ENCODE data around the gene FRMPD2. TPM values are rescaled to one million over a fixed set of nuclear protein-coding genes. Genes with fewer than 3 reads are reported as not detected.
"Not testable (repeated sequence)": the region's sequence is repeated elsewhere in the genome, so short reads cannot be mapped to it uniquely, and the experiment has no call there.

Gene FRMPD2
- total and polyA plus RNA-seq, 8 donors, result 0.06 to 3.2 (median 2.1) TPM

DNA sequence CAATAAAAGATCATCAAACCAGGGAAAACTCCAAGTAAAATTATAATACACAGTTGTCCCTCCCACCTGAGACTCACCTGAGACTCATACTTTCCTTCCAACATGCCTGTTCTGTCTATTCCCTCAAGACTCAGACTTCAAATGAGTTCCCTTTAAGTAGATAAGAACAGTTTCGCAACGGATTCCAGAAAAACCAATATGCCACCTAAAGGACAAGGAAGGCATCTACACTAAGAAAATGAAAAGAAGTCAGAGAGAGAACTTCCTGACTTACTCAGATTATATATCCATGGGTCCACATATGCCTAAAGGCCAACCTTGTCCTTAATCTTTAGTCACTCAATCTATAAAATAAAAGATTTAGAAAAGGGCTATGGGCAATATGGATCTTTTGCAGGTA is 148.9 kb downstream of the FRMPD2 start:
- intact Hi-C loops (cut with DNase I); H3K36me3 ChIP-seq: not testable (repeated sequence)
- peak; percentile 84 for ATAC-seq

DNA sequence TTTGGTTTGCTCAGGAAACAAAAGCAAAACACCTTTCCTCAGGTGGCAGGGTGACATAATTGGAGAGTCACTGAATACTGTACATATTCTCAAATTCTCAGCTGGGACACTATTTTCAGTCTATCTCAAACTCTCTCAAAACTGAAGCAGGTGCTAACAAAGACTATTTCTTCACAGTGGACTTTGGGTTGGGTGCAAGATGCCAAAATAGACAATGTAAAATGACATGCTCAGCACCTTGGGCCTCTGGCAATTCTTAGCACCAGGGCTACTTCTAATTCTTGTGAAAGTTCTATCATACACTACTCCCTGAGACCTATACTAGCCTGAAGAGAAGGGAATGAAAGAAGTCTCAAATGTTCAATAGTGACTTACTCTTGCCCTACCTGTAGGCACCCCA is 151.9 kb downstream of the FRMPD2 start:
- intact Hi-C loops (cut with DNase I); H3K4me3 ChIP-seq: not testable (repeated sequence)

More for the DNA sequence above, 148.9 kb downstream of the FRMPD2 start:
- not testable (repeated sequence) for H3K4me3 ChIP-seq, H3K9me3 ChIP-seq, H3K27ac ChIP-seq, H3K27me3 ChIP-seq, DNase-seq, H3K4me1 ChIP-seq

DNA sequence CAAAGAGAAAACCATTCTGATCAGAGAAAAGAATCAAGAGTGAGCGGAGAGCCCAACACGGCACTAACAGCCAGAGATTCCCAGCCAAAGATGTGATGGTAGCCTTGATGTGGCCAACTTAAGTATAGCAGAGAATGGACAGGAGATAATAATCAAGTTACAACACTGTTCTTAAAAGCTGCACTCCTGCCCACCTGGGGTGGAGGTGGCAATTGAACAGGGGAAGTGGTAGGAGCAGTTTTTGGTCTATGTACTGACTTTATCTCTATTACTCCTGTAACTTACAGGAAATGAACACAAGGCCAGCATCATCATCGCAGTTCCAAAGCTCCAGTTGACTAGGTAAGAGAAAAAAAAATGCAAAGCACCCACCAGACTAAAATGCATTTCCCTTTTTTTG is 164.2 kb downstream of the FRMPD2 start:
- ATAC-seq; H3K4me3 ChIP-seq; DNase-seq; intact Hi-C loops (cut with DNase I); H3K27me3 ChIP-seq; H3K36me3 ChIP-seq; H3K4me1 ChIP-seq; H3K27ac ChIP-seq; H3K9me3 ChIP-seq: not testable (repeated sequence)

More for the DNA sequence above, 151.9 kb downstream of the FRMPD2 start:
- H3K36me3 ChIP-seq, H3K9me3 ChIP-seq, H3K27ac ChIP-seq, H3K27me3 ChIP-seq, H3K4me1 ChIP-seq, ATAC-seq, DNase-seq: not testable (repeated sequence)

Other genes starting within 250 kb of the FRMPD2 start
- 10 to 100 TPM; 31.3 to 36.9 TPM for gene MAPK8, start 32.0 kb upstream of the FRMPD2 start, total RNA-seq
- 10 to 100 TPM; 65.7 to 81.8 (median 75.0) TPM for gene MAPK8, start 32.0 kb upstream of the FRMPD2 start, polyA plus RNA-seq (ENCODE audit: insufficient read length in 6 of 6)

Measured in left lung (tissue), 10 donors.